Measurements from ENCODE around the gene BABAM1. TPM values are rescaled to one million over a fixed set of nuclear protein-coding genes. Genes with fewer than 3 reads are reported as not detected.
A peak's percentile ranks its signal among the peaks of the same experiment; 100 is the strongest.

Gene BABAM1
- total RNA-seq, 1 experiment from 2014 or later, result 146 TPM

DNA sequence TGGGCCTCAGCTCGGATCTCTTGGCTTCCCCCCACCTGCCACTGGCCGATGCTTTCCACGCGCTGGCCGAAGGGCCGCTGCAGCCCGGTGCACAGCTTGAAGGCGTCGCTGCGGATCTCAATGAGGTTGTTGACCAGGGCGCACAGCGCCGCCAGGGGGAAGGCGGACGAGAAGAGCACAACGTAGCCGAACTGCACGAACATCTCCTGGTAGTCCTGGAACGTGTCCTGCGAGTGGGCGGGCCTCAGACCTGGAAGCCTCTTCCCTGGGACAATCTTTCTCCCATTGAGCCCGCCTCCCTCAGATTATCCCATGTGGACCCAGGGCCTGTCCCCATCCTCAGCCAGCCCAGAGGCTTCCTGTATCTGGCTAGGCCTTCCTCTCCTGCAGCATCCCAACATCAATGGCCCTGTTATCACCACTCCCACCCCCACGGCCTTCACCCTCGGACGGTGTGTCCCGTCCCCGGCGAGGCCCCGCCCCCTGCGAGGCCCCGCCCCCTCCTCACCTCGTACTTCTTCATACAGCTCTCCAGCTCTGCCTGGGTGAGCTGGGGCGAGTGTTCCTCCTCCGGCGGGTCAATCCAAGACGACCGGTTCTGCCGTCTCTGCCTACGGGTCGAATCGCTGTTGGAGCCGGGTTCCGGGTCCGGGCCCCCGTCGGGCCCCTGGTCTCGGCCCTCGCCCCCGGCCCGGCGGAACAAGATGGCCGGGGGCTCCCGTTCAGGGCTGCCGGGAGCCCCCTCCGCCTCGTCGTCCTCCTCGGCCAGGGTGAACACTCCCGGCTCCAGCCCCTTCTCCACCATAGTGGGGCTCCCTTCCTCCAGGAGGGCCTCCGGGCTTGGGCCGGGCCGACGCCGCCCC, 60.6 kb downstream of the BABAM1 start (continued):
- TF ChIP-seq, protein P1, sequence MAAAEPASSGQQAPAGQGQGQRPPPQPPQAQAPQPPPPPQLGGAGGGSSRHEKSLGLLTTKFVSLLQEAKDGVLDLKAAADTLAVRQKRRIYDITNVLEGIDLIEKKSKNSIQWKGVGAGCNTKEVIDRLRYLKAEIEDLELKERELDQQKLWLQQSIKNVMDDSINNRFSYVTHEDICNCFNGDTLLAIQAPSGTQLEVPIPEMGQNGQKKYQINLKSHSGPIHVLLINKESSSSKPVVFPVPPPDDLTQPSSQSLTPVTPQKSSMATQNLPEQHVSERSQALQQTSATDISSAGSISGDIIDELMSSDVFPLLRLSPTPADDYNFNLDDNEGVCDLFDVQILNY (CRISPR knock-in tag; IDR thresholded peaks at IDR 0.05), result no peak
- TF ChIP-seq ZNF138 (CRISPR knock-in tag; conservative IDR thresholded peaks at IDR 0.05), result no peak
- no peak for TF ChIP-seq ZNF263 (CRISPR knock-in tag; IDR thresholded peaks at IDR 0.05; ENCODE audit: low read depth)
- TF ChIP-seq NR2C2 (CRISPR knock-in tag; IDR thresholded peaks at IDR 0.05), result no peak
- peak; percentile 83; the same call in 1 of the 2 replicates for TF ChIP-seq FOXP1 (CRISPR knock-in tag; IDR thresholded peaks at IDR 0.05; ENCODE audit: borderline replicate concordance)
- TF ChIP-seq CDX4 (CRISPR knock-in tag; IDR thresholded peaks at IDR 0.05; ENCODE audit: borderline replicate concordance), result no peak
- no peak for TF ChIP-seq GTF2I (CRISPR knock-in tag; conservative IDR thresholded peaks at IDR 0.05)
- TF ChIP-seq, protein P2, sequence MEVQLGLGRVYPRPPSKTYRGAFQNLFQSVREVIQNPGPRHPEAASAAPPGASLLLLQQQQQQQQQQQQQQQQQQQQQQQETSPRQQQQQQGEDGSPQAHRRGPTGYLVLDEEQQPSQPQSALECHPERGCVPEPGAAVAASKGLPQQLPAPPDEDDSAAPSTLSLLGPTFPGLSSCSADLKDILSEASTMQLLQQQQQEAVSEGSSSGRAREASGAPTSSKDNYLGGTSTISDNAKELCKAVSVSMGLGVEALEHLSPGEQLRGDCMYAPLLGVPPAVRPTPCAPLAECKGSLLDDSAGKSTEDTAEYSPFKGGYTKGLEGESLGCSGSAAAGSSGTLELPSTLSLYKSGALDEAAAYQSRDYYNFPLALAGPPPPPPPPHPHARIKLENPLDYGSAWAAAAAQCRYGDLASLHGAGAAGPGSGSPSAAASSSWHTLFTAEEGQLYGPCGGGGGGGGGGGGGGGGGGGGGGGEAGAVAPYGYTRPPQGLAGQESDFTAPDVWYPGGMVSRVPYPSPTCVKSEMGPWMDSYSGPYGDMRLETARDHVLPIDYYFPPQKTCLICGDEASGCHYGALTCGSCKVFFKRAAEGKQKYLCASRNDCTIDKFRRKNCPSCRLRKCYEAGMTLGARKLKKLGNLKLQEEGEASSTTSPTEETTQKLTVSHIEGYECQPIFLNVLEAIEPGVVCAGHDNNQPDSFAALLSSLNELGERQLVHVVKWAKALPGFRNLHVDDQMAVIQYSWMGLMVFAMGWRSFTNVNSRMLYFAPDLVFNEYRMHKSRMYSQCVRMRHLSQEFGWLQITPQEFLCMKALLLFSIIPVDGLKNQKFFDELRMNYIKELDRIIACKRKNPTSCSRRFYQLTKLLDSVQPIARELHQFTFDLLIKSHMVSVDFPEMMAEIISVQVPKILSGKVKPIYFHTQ (CRISPR knock-in tag; IDR thresholded peaks at IDR 0.05), result no peak
- TF ChIP-seq FOXJ3 (CRISPR knock-in tag; IDR thresholded peaks at IDR 0.05; ENCODE audit: borderline replicate concordance), result no peak
- no peak for TF ChIP-seq ZNF671 (CRISPR knock-in tag; IDR thresholded peaks at IDR 0.05)
- TF ChIP-seq FOXK1 (CRISPR knock-in tag; IDR thresholded peaks at IDR 0.05), result peak; percentile 82; the same call in 1 of the 2 replicates
- peak; percentile 88; the same call in 1 of the 2 replicates for TF ChIP-seq CBFB (CRISPR knock-in tag; IDR thresholded peaks at IDR 0.05; ENCODE audit: low read depth)
- no peak for TF ChIP-seq KAT7 (CRISPR knock-in tag; IDR thresholded peaks at IDR 0.05; ENCODE audit: borderline replicate concordance)
- no peak for TF ChIP-seq RORB (CRISPR knock-in tag; IDR thresholded peaks at IDR 0.05)
- TF ChIP-seq, protein P3, sequence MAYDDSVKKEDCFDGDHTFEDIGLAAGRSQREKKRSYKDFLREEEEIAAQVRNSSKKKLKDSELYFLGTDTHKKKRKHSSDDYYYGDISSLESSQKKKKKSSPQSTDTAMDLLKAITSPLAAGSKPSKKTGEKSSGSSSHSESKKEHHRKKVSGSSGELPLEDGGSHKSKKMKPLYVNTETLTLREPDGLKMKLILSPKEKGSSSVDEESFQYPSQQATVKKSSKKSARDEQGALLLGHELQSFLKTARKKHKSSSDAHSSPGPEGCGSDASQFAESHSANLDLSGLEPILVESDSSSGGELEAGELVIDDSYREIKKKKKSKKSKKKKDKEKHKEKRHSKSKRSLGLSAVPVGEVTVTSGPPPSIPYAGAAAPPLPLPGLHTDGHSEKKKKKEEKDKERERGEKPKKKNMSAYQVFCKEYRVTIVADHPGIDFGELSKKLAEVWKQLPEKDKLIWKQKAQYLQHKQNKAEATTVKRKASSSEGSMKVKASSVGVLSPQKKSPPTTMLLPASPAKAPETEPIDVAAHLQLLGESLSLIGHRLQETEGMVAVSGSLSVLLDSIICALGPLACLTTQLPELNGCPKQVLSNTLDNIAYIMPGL (CRISPR knock-in tag; IDR thresholded peaks at IDR 0.05), result peak; percentile 80; the same call in 1 of the 2 replicates
- no peak for TF ChIP-seq ZBTB21 (CRISPR knock-in tag; IDR thresholded peaks at IDR 0.05; ENCODE audit: borderline replicate concordance)
- TF ChIP-seq MAX (CRISPR knock-in tag; IDR thresholded peaks at IDR 0.05), result peak; percentile 74; the same call in 1 of the 2 replicates
- TF ChIP-seq EMX1 (CRISPR knock-in tag; IDR thresholded peaks at IDR 0.05), result no peak
- TF ChIP-seq ZNF121 (CRISPR knock-in tag; IDR thresholded peaks at IDR 0.05), result 0 out of 2 replicates have a peak, but pooled peaks have one; percentile 45
- no peak for TF ChIP-seq SOX15 (CRISPR knock-in tag; IDR thresholded peaks at IDR 0.05)
- peak; percentile 51; the same call in 1 of the 2 replicates for TF ChIP-seq ETV6 (CRISPR knock-in tag; IDR thresholded peaks at IDR 0.05)

Other genes with a start within 250 kb of the BABAM1 start
- gene CPAMD8, start 240.6 kb upstream of the BABAM1 start, total RNA-seq (2021), result 6.9 to 10.8 TPM (median 7.9 TPM) in 3 replicates
- 27.9 to 29.9 TPM (median 29.7 TPM) in 3 replicates for gene HAUS8, start 192.0 kb upstream of the BABAM1 start, total RNA-seq (2021)
- gene MYO9B, start 191.7 kb upstream of the BABAM1 start, total RNA-seq (2021), result 70.3 to 94.3 TPM (median 73.4 TPM) in 3 replicates
- 13.9 to 15.4 TPM (median 14.2 TPM) in 3 replicates for gene USE1, start 52.1 kb upstream of the BABAM1 start, total RNA-seq (2021)
- 34.0 to 51.6 TPM (median 40.9 TPM) in 3 replicates for gene OCEL1, start 41.2 kb upstream of the BABAM1 start, total RNA-seq (2021)
- gene NR2F6, start 21.5 kb upstream of the BABAM1 start, total RNA-seq (2021), result 144 to 149 TPM (median 145 TPM) in 3 replicates
- gene USHBP1, start 2.7 kb upstream of the BABAM1 start, total RNA-seq (2021), result 10.9 to 14.2 TPM (median 12.3 TPM) in 3 replicates
- gene ANKLE1, start 14.5 kb downstream of the BABAM1 start, total RNA-seq (2021), result 9.1 to 12.9 TPM (median 10.2 TPM) in 3 replicates
- gene ABHD8, start 36.0 kb downstream of the BABAM1 start, total RNA-seq (2021), result 13.2 to 18.1 TPM (median 17.6 TPM) in 3 replicates
- gene MRPL34, start 38.4 kb downstream of the BABAM1 start, total RNA-seq (2021), result 117 to 130 TPM (median 122 TPM) in 3 replicates
- 36.2 to 42.8 TPM (median 37.0 TPM) in 3 replicates for gene DDA1, start 42.1 kb downstream of the BABAM1 start, total RNA-seq (2021)
- 30.5 to 35.4 TPM (median 32.6 TPM) in 3 replicates for gene ANO8, start 67.4 kb downstream of the BABAM1 start, total RNA-seq (2021)
- gene GTPBP3, start 70.1 kb downstream of the BABAM1 start, total RNA-seq (2021), result 79.1 to 93.0 TPM (median 80.8 TPM) in 3 replicates
- gene PLVAP, start 109.9 kb downstream of the BABAM1 start, total RNA-seq (2021), result 0.11 to 0.27 TPM in 2 of 3 replicates, not detected in the other
- 0.37 to 0.87 TPM (median 0.76 TPM) in 3 replicates for gene CCDC194, start 126.8 kb downstream of the BABAM1 start, total RNA-seq (2021)
- 22.8 to 67.7 TPM (median 61.1 TPM) in 3 replicates for gene BST2, start 138.2 kb downstream of the BABAM1 start, total RNA-seq (2021)
- gene MVB12A, start 152.6 kb downstream of the BABAM1 start, total RNA-seq (2021), result 58.7 to 78.6 TPM (median 70.8 TPM) in 3 replicates
- gene TMEM221, start 181.2 kb downstream of the BABAM1 start, total RNA-seq (2021), result 1.2 to 2.9 TPM (median 2.3 TPM) in 3 replicates
- gene NXNL1, start 193.5 kb downstream of the BABAM1 start, total RNA-seq (2021), result not detected in 3 replicates
- 8.6 to 12.1 TPM (median 10.1 TPM) in 3 replicates for gene SLC27A1, start 203.1 kb downstream of the BABAM1 start, total RNA-seq (2021)
- 81.7 to 108 TPM (median 108 TPM) in 3 replicates for gene PGLS, start 244.2 kb downstream of the BABAM1 start, total RNA-seq (2021)

Data from WTC11 (cell line).